GM18867 (cell line): Measurements from ENCODE around the gene FAM149B1.

Experiments
- ATAC-seq: cut with Tn5 transposase; IDR thresholded peaks from one replicate; pipeline ENCODE4 v1.9.1; 2021; ENCODE audit warnings: mild to moderate bottlenecking, moderate library complexity; ENCODE audit not compliant: unreplicated experiment

FAM149B1 gene

DNA sequence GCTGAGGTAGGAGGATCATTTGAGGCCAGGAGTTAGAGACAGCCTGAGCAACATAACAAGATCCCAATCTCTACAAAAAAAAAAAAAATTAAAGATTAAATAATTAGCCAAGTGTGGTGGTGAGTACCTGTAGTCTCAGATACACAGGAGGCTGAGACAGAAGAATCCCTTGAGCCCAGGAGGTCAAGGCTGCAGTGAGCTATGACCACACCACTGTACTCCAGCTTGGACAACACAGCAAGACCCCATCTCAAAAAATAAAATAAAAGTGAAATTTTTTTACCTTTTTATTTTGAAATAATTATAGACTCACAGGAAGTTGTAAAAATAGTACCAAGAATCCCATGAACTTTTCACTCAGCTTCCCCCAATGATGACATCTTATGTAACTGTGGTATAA lies 4.9 kb downstream of the FAM149B1 start:
- ATAC-seq = no peak

DNA sequence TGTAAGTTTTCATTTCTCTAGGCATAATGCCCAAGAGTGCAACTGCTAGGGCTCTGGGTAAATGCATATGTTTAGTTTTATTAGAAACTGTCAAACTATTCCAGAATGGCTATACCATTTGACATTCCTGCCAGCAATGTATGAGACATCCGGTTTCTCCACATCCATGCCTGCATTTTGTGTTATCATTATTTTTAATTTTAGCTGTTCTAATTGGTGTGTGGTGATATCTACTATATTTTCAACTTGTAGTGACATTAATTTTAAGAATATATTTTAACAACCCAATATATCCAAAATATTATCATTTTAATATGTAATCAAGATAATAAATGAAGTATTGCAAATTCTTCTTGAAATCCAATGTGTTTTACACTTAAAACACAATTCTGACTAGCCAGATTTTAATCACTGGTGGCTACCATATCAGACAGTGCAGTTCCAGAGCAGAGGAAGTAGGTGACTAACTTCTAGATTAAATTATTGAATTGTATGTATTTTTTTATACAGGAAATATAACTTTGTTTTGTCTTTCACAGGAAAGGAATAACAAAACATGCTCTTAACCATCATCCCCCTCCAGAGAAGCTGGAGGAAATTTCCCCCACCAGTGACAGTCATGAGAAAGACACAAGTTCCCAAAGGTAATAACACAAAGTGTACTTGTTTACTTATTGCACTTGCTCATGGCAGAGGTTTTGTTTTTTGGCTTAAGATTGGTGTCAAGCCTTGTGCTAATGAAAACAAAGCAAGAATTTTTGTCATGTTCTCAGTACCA lies 6.4 kb downstream of the FAM149B1 start:
- no peak for ATAC-seq

DNA sequence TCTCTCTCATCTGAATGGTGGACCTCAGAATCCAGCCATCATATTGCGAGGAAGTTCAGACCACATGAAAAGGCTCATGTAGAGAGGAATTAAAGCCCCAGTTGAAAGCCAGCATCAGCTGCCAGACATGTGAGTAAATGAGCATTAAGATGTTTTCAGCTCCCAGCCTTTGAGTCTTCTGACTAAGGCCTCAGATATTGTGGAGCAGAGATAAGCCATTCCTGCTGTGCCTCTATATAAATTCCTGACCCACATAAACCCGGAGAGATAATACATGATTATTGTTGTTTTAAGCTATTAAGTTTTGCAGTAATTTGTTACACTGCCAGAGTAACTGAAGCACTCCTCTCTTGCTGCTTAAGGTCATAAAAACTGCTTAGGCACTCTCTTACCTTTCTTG lies 14.6 kb downstream of the FAM149B1 start:
- ATAC-seq = no peak

DNA sequence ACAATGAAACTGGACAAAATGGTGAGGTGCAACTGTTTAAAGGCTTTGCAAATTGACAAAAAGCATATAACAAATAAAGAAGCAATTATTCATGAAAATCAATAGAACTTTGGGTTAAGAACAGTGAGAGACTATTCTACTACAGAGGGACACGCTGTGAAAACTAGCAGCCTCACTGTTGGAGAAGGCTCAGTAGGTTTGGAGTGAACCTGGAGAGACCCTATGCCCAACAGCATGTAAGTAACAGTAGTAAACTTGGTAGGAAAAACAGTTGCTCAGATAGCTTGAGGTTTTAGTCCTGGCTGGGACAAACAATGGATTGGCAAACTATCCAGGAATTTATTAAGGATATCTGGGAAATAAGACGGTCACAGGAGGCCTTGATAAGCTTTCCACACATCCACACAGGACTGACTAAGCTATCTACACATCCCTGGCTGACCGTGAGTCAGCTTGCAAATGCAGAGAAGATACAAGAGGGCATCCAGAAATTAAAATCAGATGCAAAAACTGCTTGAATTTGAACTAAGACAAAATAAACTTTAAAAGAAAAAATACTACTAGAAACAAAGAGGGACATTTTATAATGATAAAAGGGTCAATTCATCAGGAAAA lies 15.9 kb downstream of the FAM149B1 start:
- no peak for ATAC-seq

DNA sequence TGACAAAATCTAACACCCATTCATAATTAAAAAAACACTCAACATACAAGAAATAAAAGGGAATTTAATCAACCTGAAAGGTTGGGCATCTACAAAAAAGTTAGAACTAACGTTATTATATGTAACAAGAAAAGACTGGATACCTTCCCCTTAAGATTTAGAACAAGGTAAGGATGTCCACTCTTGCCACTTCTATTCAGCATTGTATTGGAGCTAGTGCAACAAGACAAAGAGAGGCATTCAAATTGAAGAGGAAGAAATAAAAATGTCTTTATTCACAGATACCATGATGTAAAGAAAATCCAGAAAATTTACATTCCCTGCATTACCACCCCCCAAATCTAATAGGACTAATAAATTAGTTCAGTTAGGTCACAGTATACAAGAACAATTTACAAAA lies 18.3 kb downstream of the FAM149B1 start:
- ATAC-seq = no peak

DNA sequence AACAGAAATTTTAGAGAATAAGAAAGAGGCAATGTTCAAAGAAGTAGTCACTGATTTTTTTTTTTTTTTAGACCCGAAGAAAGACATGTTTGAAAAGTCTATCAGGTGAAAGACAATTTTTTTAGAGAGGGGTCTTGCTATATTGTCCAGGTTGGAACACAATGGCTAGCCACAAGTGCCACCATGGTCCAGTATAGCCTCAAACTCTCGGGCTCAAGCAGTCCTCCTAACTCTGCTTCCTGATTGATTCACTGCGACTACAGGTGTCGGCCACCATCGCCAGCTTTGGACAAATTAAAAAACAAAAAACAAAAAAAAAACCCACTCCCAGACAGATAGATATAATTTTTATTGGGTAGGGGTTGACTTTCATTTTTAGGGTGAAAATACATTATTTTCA lies 22.3 kb downstream of the FAM149B1 start:
- no peak for ATAC-seq

DNA sequence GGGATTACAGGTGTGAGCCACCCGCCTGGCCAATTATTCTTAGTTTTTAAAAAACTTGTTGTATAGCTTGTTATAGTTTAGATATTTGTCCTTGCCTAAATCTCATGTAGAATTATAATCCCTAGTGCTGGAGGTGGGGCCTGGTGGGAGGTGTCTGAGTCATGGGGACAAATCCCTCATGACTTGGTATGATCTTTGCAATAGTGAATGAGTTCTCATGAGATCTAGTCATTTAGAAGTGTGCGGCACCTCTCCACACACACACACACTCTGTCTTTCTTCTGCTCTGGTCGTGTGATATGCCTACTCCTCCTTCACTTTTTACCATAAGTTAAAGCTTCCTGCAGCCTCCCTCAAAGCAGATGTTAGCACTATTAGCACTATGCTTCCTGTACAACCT lies 37.2 kb downstream of the FAM149B1 start:
- no peak for ATAC-seq

DNA sequence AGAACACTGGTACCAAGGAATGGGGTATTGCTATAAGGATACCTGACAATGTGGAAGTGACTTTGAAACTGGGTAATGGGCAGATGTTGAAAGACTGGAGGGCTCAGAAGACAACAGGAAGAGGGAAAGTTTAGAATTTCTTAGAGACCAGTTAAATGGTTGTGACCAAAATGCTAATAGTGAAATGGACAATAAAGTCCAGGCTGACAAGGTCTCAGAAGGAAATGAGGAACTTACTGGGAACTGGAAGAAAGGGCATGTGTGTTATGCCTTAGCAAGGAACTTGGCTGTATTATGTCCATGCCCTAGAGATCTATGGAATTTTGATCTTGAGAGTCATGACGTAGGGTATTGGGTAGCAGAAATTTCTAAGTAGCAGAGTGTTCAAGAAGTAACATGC lies 38.0 kb downstream of the FAM149B1 start:
- ATAC-seq = no peak

DNA sequence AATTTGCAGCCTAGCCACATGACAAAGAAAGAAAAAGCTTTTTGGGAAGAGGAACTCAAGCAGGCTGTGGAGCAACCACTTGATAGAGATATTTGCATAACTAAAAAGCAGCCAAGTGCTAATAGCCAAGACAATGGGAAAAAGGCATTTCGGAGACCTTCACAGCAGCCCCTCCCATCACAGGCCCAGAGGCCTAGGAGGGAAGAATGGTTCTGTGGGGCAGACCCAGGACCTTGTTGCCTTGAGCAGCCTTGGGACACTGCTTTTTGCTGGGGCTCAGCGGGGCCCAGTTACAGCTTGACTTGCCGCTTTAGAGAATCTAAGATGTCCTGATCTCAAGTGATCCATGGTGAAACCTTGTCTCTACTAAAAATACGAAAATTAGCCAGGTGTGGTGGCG lies 38.5 kb downstream of the FAM149B1 start:
- ATAC-seq = no peak

DNA sequence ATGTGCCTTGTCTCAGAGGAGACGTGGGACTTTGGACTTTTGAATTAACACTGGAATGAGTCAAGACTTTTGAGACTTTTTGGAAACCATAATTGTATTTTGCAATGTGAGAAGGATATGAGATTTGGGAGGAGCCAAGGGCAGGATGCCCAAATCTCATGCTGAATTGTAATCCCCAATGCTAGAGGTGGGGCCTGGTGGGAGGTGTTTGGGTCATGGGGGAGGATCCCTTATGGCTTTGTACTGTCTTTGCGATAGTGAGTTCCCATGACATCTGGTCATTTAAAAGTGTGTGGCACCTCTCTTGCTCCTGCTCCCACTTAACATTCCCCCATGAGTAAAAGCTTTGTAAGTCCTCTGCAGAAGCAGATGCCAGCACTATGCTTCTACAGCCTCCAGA lies 40.0 kb downstream of the FAM149B1 start:
- no peak for ATAC-seq

DNA sequence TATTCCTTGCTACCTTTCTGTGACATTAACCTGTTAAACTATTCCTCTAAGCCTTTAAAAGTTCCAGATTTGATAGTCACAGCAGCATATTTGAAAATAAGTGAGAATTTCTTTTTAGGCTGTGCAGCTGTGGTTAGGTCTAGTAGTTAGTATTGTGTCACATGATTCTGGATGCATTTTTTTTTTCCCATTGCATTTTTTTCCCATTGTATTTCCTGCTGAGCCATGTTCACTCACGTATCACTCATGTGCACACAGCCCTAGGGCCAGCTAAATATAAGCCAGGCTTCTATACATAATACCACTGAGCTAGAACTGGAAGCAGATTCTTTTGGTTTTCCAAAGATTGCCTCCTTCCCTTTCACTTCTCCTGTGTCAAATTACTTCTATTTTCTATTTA lies 41.8 kb downstream of the FAM149B1 start:
- no peak for ATAC-seq

DNA sequence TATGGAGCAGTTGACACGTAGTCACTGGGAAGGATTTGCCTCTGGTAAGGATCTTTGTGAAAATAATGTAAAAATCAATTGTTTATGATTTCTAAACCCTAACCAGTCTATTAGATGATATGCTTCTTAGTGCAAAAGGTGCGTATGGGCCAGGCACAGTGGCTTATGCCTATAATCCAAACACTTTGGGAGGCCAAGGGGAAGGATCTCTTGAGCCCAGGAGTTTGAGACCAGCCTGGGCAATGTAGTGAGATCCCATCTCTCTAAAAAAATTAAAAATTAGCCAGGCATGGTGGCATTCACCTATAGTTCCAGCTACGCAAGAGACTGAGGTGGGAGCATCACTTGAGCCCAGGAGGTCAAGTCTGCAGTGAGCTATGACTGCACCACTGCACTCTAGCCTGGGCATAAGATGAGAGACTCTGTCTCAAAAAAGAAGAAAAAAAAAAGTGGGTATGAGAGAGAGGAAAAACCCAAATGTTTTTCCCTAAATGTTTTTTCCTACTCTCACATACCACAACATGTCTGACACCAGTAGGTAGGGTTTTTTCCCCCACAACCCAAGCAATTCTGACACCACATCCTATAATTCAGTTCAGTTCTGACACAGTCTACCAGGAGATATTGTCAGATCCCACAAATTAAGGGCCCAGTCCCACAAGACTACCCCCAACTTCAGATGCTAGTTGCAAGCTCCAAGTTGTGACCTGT lies 42.6 kb downstream of the FAM149B1 start:
- ATAC-seq = no peak

DNA sequence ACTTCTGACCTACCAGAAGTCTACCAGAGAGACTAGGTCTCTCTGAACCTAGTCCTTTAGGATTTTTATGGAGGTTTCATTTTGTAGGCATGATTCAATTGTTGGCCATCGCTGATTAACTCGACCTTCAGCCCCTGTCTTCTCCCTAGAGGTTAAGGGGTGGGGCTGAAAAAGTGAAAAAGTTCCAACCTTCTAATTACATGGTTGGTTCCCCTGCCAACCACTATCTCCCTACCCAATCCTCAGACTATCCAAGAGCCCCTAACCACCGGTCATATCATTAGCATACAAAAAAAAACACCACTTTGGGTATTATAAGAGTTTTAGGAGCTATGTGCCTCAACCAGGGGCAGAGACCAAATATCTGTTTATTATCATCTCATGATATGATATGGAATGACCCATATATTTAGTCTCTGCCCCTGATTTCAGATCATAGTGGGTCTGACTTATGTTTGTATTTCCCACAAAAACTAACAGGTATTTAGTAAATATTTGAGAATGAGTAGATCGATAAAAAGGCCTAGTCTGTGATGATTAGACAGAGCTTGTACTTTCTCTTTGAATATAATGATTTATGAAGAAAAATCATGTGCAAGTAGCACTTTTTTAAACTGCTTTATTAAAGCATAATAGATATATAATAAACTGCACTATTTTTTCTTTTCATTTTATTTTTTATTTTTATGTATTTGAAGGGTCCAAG lies 43.3 kb downstream of the FAM149B1 start:
- no peak for ATAC-seq

DNA sequence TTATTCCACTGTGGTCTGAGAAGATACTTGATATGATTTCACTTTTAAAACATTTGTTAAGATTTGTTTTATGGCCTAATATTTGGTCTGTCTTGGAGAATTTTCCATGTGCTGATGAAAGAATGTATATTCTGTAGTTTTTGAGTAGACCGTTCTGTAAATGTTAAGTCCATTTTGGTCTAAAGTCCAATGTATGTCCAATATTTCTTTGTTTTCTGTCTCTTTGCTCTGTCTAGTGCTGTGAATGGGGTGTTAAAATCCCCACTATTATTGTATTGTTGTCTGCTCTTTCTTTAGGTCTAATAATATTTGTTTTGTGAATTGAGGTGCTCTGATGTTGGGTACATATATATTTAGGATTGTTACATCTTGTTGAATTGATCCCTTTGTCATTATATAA lies 47.8 kb downstream of the FAM149B1 start:
- ATAC-seq = no peak

DNA sequence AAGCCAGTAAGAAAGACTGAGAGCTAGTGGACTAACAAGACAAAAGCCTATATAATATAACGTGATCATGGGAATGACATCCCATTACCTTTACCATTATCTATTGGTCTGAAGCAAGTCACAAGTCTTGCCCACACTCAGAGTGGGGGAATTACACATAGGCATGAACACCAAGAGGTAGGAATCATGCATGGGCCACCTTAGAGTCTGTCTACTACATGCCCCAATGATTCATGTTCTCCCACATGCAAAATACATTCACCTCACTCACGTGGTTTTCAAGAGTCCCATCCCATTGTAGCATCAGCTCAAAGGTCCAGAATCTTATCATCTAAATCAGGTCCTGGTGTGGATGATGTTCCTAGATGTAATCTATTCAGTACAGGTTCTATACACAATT lies 49.7 kb downstream of the FAM149B1 start:
- ATAC-seq = no peak

DNA sequence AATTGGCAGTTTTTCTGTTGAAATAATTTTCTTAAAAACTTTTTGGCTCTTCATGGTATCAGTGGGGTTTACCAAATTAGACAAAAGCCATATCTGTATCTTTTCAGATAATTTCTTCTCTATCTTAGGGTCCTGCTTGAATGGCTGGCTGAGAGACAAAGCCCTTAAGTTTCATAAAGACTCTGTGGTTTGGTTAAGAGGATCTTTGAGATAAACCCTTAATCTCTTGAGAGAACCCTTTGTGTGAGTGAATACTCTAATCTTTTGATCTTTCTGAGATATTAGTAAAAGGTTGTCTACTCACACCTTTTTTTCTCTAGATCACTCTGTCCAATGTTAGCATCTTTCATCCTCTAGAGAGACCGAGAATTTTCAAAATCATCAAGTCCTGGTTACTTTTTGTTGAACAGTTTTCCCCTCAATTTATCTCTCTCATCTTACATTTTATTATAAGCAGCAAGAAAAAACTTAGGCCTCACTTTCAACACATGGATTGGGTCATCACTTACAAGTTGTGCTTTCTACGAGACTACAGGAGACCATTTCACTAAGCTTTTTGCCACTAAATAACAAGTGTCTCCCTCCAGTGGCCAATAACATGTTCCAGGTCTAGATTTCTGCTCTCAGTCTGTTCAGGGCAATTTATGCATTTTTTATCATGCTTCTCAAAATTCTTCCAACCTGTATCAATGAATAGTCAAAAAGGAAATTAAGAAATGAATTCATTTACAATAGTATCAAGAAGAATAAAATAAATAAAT lies 50.7 kb downstream of the FAM149B1 start:
- ATAC-seq = no peak

DNA sequence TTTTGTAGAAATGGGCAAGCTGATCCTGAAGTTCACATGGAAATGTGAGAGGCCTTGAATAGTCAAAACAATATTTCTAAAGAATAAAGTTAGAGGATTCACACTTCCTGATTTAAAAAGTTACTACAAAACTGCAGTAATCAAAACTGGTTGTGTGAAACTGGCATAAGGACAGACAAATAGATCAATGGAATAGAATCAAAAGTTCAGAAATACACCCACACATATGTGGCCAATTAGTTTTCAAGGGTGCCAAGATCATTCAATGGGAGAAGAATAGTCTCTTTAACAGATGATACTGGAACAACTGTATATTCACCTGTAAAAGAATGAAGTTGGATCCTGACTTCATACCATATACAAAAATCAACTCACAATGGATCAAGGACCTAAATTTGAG lies 51.5 kb downstream of the FAM149B1 start:
- ATAC-seq = no peak

DNA sequence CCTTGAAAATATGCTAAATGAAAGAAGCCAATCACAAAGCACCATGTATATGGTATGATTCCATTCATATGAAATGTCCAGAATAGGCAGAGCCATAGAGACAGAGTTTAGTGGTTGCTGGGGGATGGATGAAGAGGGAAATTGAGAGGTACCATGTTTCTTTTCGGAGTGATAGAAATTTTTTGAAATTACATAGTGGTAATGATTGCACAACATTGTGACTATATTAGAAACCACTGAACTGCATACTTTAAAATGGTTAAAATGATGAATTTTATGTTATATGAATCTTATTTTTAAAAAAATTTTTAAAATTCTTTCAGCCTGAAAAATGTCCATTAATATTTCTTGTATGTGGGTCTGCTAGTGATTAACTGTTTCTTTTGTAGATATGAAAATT lies 53.1 kb downstream of the FAM149B1 start:
- no peak for ATAC-seq

DNA sequence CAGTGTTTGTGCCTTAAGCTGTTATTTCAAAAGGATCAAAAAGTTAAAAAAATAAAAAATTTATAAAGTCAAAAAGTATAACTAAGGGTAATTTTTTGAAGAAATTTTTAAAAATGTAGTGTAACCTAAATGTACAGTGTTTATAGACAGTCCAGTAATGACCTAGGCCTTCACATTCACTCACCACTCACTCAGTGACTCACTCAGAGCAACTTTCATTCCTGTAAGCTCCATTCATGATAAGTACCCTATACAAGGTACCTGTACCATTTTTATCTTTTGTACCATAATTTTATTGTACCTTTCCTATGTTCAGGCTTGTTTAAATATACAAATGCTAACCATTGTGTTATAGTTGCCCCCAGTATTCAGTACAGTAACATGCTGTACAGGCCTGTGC lies 57.6 kb downstream of the FAM149B1 start:
- no peak for ATAC-seq

DNA sequence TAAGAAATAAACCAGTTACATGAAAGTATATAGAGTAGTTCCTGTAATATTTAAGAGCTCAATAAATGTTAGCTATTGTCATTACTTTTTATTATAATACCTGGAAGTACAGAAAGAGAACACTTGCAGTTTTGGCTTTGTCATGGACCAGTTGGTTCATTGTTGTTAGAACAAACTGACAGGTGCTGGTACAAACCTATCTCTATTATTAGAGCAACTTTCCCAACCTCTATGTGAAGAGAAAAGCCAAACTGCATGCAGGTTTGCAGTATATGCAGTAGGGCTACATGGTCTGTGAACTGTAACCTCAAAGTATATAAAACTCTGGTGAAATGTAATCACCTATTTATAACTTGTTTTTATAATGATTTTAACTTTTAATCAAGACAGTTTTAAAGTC lies 58.7 kb downstream of the FAM149B1 start:
- no peak for ATAC-seq

DNA sequence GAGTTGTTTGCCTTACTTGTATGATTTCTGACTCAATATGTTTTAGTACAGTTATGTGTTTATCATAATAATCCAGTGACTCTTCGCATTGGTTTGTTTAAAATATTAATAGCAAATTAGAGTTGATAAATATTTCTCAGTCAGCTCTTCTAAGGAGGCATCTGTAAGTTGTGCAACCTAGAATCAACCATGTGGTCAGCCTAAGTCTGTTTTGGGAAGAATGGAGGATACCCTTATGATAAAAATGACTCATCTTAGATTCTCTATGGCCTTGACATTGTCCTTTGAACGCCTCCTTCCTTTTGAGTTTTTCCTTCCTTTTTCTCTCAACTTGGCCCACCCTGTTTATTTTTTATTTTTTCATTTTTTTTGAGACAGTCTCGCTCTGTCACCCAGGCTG lies 60.3 kb downstream of the FAM149B1 start:
- no peak for ATAC-seq
